ENCODE measurements around the gene TGFBI. TPM values are rescaled to one million over a fixed set of nuclear protein-coding genes. Genes with fewer than 3 reads are reported as not detected.

The TGFBI gene
- total RNA-seq, 1 donor from 2014 or later = 453 TPM

DNA sequence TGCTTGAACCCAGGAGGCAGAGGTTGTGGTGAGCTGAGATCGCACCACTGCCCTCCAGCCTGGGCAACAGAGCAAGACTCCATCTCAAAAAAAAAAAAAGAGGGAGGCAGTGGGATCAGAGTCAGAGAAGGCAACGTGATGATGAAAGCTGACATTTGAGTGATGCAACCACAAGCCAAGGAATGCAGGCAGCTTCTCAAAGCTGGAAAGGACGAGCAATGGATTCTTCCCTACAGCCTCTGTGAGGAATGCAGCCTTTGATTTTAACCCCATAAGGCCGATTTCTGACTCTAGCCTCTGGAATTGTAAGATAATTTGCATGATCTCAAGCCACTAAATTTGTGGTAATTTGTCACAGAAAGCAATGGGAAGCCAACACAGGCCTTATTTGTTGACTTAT, 9.8 kb downstream of the TGFBI start:
- TF ChIP-seq CTCF (IDR thresholded peaks at IDR 0.05; ENCODE audit: insufficient read depth, low read length, poor library complexity, severe bottlenecking) = no peak
- Histone ChIP-seq H3K36me3 (ENCODE audit: control insufficient read depth, insufficient read depth, low read length) (peaks cover 4% of the 10 kb centered on the region), H3K4me3 (ENCODE audit: low read depth, low read length) (no peak overlapping the region), H3K27me3 (ENCODE audit: control insufficient read depth, insufficient read depth, low read length) (no peaks in the 10 kb centered on the region)
- no peak for DNase-seq (ENCODE audit: low read depth)

DNA sequence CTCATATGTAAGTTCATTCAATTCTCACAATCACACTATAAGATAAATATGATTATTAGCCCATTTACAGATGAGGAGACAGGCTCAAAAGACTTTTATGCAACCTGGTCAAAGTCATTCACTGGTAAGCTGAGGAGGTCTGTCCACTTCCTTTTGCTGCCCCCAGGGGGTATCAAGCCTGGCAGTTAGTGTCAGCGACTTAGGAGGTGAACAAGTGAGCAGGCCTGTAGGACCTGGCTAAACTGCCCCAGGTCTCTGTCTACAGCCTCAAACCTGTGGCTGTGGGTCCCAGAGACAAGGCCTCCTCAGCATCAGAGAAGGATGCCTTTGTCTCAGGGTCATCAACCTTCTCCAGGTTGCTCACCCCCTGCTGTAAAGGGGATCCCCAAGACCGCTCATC, 10.4 kb downstream of the TGFBI start:
- Histone ChIP-seq H3K4me3 (ENCODE audit: low read depth, low read length) (no peak overlapping the region), H3K36me3 (ENCODE audit: control insufficient read depth, insufficient read depth, low read length) (peaks cover 6% of the 10 kb centered on the region), H3K27me3 (ENCODE audit: control insufficient read depth, insufficient read depth, low read length) (no peaks in the 10 kb centered on the region)
- TF ChIP-seq CTCF (IDR thresholded peaks at IDR 0.05; ENCODE audit: insufficient read depth, low read length, poor library complexity, severe bottlenecking) = no peak
- DNase-seq (ENCODE audit: low read depth) = no peak

DNA sequence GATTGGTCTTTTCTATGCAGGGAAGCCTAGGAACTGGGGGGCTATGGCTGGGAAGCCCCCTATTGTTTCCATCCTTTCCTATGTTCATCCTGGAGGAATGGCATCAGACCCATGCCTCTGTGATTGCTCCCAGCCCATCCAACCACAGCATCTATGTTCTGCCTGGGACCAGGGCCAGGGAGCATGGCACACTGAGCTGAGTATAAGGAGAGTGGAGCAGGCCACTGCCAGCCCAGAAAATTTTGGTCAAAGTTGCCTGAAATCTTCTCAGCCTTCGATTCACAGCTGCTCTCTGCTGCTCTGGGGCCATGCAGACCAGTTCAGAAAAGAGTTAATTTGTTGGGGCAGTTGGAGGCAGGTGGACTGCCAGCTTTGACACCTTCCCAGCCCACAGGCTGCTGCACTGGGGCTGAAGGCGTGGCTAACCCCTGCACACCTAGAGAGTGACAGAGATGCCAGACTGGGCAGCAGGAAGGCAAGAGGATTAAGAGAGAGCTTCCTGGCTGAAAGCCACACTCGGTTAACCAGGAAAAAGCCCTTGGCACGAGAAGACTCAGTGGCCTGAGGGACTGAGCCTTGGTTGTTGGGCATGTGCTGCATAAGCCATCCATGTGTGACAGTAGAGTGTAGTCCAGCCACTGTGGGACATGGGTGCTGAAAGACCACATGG, 12.1 kb downstream of the TGFBI start:
- DNase-seq (ENCODE audit: low read depth) = no peak
- Histone ChIP-seq H3K36me3 (ENCODE audit: control insufficient read depth, insufficient read depth, low read length) (peaks cover 7% of the 10 kb centered on the region), H3K4me3 (ENCODE audit: low read depth, low read length) (no peak overlapping the region), H3K27me3 (ENCODE audit: control insufficient read depth, insufficient read depth, low read length) (no peaks in the 10 kb centered on the region)
- no peak for TF ChIP-seq CTCF (IDR thresholded peaks at IDR 0.05; ENCODE audit: insufficient read depth, low read length, poor library complexity, severe bottlenecking)

DNA sequence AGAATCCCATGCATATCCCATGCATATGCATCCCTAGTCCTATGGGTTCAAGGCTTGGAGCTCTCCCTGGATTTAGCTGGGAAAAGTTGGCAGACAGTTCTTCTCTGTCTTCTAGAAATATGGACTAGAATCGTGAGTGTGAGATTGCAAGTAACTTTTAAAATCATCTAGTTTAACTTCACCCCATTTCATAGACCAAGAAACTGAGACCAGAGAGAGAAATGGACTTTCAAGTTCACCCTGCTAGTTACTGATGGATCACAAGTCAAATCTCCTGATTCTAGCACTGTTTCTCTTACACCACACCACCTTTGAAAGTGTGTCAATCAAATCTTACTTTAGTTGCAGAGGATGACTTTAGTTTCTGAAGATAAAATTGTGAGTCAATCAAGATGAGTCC, 13.4 kb downstream of the TGFBI start:
- TF ChIP-seq CTCF (IDR thresholded peaks at IDR 0.05; ENCODE audit: insufficient read depth, low read length, poor library complexity, severe bottlenecking) = no peak
- Histone ChIP-seq H3K36me3 (ENCODE audit: control insufficient read depth, insufficient read depth, low read length) (peaks cover 7% of the 10 kb centered on the region), H3K27me3 (ENCODE audit: control insufficient read depth, insufficient read depth, low read length) (no peaks in the 10 kb centered on the region), H3K4me3 (ENCODE audit: low read depth, low read length) (no peak overlapping the region)
- no peak for DNase-seq (ENCODE audit: low read depth)

GRCh38 chr5:136042665-136043121, 13.9 kb downstream of the TGFBI start:
- TF ChIP-seq CTCF (IDR thresholded peaks at IDR 0.05; ENCODE audit: insufficient read depth, low read length, poor library complexity, severe bottlenecking) = no peak
- no peak overlapping the region for H3K4me3 ChIP-seq (ENCODE audit: low read depth, low read length)
- H3K27me3 ChIP-seq (ENCODE audit: control insufficient read depth, insufficient read depth, low read length) = no peaks in the 10 kb centered on the region
- no peak for DNase-seq (ENCODE audit: low read depth)
- peaks cover 7% of the 10 kb centered on the region for H3K36me3 ChIP-seq (ENCODE audit: control insufficient read depth, insufficient read depth, low read length)

GRCh38 chr5:136043551-136043950, 14.8 kb downstream of the TGFBI start:
- DNase-seq (ENCODE audit: low read depth) = no peak
- Histone ChIP-seq H3K4me3 (ENCODE audit: low read depth, low read length) (no peak overlapping the region), H3K27me3 (ENCODE audit: control insufficient read depth, insufficient read depth, low read length) (no peaks in the 10 kb centered on the region), H3K36me3 (ENCODE audit: control insufficient read depth, insufficient read depth, low read length) (peaks cover 5% of the 10 kb centered on the region)
- no peak for TF ChIP-seq CTCF (IDR thresholded peaks at IDR 0.05; ENCODE audit: insufficient read depth, low read length, poor library complexity, severe bottlenecking)
